Loucy (cell line): ENCODE data around the gene NKAIN2.

ENCODE experiments used
- CTCF ChIP-seq: fragments of 200-600 bp; sonication (generic); conservative IDR thresholded peaks from 2 replicates; pipeline ENCODE4 v1.5.1; 2014; ENCODE audit warnings: mild to moderate bottlenecking, antibody characterized with exemption, low read length
- EZH2phosphoT487 ChIP-seq: fragments of 200-600 bp; IDR thresholded peaks from 2 replicates; pipeline ENCODE4 v1.6.1; 2018; ENCODE audit warnings: antibody characterized with exemption, mild to moderate bottlenecking, moderate library complexity, borderline replicate concordance

GRCh38 chr6:123956492-123957139 is 153.0 kb downstream of the NKAIN2 start:
- no peak for TF ChIP-seq CTCF
- TF ChIP-seq EZH2phosphoT487, result no peak
